Measurements from ENCODE around the gene H19.

Gene H19

DNA sequence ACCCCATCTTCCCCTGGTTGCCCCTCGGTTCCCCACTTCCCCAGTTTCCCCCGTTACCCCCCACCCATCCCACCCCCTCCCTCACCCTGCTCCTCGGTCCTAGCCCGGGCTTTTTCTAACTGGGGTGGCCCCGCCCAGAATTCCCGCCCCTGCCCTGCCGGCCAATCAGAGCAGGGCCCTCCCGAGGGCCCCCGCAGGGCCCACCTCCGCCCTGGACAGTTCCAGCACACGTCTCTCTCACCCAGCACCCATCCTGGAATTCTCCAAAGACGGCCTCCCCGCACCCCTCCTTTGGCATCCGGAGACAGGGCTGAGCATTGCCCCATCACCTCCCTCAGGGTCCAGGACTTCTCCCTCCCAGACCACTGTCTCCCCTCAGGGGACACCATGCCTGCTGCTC lies at the start of gene H19:
Gene H19 (minus strand): TSS at position 88 of the 400 bp plus-strand sequence.
- no peak for DNase-seq

DNA sequence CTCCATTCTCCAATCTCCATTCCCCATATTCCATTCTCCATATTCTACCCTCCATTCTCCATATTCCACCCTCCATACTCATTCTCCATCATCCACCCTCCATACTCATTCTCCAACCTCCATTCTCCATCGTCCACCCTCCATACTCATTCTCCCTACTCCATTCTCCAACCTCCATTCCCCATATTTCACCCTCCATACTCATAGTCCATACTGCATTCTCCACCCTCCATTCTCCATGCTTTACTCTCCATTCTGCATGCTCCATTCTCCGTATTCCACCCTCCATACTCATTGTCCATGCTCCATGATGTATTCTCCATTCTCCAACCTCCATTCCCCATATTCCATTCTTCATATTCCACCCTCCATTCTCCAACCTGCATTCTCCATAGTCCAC lies 44.3 kb upstream of the H19 start:
- no peak for DNase-seq

DNA sequence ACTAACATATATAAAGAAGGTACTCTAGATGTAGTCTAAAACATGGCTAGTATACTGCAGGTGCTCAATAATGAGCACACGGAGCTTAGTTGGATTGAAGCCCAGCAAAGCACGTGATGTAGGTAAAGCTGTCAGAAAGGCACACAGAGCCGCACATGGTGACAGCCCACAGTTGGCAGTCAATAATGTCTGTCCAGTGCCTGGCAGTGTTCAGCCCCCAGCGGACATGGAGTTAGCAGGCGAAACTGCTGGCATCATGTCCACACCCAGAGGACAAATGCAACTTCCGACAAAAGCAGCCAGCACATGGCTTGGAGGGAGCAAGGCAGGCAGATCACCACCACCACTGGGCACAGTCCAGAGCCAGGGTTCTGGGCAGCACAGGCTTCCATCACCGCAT lies 43.5 kb upstream of the H19 start:
- DNase-seq, result no peak

DNA sequence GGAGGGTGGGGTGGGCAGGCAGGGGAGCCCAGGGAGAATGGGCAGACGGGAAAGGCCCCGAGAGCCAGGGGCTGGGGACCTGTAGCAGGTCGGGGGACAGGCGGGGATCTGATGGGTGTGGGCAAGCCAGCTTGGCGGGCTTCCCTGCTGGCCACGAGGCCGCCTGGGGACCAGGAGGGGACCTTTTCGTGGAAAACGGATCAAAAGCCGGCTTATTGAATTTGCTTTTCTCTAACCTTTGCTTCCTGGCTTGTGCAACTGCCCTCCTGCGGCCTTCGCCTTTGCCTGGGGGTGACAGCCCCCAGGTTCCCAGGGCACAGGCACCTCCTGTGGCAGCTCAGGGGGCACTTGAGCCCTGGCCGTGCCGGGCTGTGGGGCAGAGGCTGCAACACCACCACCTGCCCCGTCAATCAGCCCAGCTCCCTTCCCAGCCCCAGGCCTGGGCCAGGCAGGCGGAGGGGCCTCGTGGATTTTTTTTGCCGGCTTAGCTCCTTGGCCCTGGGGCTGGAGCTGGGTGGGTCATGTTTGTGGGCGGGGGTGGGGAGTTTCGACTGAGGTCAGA lies 41.6 kb upstream of the H19 start:
- no peak for DNase-seq

DNA sequence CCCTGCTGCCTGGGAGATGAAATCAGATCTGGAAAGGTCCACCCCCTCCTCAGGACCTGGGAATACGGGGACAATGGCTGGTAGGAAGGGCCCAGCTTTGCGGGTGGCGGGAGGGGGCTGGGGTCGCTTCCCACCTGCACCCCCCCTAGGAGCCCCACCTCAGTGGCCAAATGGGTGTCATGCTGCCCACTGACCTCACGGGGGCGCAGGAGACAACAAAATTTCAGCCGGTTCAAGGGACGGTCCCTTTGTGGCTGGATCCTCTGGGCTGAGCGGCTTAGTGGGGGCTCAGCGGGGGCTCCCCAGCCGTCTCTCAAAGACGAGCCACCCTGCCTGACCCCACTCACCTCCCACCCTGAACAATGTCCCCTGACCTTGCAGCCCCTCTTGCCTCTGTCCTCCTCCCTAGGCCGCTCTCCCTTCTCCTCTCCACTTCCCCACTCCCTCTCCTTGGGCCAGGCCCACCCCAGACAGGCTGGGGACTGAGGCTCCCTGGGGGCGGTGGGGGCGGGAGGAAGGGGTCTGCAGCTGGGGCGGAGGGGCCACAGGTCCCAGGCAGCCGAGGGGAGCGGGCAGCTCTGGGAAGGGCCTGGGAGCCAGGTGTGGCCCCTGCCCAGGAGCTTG lies 39.3 kb upstream of the H19 start:
- no peak for DNase-seq

DNA sequence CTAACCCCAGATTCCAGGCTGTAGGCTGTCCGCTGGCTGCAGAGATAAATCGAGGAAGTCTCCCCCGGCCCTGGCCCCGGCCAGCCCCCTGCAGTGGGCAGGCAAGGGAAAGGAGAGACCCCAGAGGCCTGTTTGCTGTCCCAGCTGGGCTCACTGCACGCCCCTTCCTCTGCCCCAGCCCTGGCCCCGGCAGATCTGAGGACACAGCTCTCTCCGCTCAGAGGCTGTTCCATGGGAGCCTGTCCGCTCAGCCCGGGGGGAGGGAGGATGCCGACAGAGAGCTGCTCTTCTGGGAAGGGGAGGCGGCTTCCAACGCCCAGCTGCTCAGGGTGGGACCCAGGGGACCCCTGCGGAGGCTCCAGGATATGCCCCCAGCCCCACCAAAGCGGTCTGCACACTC lies 37.7 kb upstream of the H19 start:
- DNase-seq, result no peak

DNA sequence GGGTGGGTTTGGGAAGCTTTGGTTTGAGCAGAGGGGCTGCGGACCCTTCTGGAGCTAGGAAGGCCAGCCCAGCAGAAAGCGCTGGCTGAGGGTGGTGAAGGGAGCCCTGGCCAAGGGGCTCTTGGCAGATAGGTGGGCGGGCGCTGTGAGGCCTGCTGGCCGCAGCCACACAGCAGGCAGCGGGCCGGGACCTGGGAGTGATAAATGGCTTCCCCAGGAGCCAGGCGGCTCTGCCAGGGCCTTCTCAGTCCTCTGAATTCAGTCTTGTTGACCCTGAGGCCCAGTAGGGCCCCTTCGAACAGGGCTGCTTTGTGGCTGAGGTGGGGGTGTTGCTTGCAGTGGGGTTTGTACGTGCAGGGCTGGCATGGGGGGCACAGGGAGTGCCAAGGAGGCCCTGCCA lies 33.4 kb upstream of the H19 start:
- no peak for DNase-seq

DNA sequence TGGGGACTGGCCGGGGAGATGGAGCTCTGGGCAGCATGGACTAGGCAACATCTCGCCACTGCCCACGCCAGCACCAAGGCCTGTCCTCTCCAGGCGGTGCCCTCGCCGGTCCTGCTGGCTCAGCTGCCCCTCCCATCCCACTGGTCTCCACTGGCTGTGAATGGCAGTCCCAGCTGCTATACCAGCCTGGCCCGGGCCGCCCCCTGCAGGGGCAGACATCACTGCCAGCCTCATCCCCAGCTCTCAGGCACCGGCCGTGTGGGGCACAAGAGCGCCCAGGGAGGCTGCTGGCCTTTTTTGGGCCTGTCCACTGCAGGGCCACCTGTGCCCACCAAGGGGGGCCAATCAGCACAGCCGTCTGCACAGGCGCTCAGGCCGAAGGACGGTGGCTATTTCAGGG lies 30.1 kb upstream of the H19 start:
- no peak for DNase-seq

DNA sequence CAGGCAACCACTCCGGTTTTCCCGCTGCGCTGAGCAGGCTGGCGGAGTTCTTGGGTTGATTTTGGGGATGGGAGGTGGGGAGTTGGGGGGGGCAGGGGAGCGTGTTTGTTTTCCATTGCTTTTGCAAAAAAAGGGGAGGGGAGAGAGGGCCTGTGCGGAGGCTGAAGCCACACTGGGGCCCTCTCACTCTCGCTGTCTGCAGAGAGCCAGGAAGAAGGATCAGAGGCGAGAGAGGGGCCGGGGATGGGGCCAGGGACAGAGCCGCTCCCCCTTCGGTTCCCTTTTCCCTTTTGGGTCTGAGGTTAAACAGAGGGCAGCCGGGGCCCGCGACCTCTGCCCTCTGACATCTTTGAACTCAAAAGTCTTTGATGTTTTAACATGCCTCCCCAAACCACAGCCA lies 17.4 kb upstream of the H19 start:
- no peak for DNase-seq

DNA sequence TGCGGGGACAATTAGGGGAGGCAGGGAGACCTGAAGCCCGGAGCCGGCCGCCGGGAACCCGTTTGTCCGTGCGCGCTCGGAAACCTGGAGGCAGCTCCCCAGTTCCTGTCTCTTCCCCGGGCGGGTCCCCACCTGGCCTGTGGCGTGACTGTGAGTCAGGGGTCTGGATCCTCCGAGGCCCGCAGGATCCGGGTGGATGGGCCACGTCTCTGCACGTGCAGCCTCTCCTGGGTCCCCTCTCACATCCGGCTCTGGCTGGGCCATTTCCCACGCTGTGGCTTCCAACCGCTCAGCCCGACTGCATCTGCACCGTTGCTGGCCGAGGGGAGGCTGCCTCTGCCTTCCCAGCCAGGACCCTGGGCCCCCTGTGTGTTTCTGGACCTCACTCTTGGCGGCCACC lies 14.8 kb upstream of the H19 start:
- DNase-seq, result no peak

DNA sequence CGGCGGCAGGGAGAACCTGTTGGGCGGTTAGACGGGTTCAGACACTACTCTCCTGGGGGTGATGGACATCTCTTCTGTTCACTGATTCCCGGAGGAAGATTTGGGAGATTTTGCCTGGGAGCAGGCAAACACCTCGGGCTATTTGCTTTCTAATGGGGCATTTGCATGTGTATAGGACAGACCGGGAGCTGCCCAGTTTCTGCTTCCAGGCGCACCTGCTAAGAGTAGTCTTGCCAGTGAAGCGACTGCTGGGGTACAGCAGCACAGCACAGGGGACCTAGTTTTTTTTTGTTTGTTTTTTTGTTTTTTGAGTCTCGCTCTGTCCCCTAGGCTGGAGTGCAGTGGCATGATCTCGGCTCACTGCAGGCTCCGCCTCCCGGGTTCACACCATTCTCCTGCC lies 6.8 kb upstream of the H19 start:
- DNase-seq, result no peak

DNA sequence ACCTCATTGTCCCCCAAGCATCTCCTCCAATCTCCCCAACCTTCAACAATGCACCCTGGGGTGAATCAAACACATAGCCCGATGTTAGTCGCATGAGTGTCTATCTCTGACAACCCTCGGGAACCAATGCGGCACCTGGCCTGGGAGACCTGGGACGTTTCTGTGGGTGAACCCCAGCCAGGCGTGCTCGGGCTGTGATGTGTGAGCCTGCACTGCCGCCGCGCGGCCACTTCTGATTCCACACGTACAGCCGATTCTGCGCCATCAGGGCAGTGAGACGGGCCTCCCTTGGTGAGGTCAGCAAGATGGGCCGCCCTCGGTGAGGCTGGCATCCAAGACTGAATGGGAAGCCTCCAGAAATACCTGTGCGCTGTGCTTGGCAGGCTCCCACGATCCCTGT lies 5.2 kb upstream of the H19 start:
- no peak for DNase-seq

DNA sequence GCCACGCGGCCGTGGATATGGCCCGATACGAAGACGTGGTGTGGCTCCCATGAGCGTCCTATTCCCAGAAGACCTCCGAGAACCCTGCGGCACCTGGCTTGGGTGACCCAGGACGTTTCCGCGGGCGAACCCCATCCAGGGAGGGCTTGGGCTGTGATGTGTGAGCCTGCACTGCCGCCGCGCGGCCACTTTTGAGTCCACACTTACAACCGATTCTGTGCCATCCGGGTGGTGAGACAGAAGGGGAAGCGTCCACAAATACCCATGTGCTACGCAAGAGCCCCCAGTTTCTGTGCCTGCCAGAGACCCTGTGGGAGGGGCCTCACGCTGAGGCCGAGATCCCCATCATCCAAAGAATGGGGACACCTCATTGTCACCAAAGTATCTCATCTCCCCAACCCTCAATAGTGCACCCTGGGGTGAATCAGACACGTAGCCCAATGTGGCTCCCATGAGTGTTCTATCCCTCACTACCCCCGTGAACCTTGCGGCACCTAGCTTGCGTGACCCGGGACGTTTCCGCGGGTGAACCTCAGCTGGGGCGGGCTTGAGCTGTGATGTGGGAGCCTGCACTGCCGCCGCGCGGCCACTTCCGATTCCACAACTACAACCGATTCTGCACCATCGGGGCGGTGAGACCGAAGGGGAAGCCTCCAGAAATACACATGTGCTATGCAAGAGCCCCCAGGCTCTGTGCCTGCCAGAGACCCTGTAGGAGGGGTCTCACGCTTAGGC lies 4.6 kb upstream of the H19 start:
- DNase-seq, result no peak

DNA sequence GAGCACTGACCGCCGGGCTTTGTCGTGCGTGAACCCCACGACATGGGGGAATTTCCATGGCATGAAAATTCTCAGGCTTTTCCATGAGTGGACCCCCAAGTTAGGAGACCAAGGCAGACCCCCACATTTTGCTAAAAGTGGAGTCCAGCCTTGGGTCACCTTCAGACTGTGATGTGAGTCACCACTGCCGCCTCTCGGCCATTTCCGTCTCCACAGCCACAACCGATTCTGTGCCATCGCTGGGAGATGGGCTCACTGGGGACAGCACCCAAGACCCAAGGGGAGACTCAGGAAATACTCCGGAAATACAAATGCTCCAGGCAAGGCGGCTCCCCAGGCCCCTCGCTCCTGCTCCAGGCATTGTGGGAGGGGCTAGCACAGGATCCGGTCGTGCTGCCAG lies 1.2 kb upstream of the H19 start:
- no peak for DNase-seq

DNA sequence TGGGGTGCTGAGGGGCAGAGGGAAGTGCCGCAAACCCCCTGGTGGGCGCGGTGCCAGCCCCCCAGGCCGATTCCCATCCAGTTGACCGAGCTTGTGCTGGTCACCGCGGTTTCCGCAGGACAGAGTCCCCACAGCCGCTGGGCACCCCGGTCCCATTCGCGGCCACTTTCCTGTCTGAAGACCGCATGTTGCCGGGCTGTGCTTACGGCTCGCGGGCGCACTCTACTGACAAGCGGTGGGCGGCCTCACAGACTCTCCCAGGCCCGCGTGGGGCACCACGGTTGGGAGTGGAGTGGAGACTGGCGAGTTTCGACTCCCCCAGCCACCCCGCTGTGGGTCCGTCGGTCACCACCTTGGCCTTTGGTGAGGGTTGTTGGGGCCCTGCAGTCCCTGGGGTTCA lies 648 bp upstream of the H19 start:
- DNase-seq, result no peak

DNA sequence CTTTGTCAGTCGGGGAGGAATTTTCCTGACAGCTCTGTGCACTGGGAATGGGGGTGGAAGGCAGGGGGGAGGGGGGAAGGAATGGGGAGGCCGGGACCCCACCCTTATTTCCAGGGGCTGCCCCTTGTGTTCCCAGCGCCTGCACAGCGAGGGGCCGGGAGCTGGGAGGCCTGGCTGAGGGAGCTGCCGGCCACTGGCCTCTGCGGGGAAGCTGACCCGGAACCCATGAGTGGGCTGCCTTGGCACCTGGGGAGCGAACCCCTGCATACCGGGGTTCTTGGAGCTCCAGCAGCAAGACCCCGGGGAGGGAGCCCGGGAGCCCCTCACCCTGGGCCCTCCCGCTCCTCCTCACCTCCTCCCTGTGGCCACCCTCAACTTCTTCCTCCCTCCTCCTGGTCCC lies 3.5 kb downstream of the H19 start:
- DNase-seq, result no peak

DNA sequence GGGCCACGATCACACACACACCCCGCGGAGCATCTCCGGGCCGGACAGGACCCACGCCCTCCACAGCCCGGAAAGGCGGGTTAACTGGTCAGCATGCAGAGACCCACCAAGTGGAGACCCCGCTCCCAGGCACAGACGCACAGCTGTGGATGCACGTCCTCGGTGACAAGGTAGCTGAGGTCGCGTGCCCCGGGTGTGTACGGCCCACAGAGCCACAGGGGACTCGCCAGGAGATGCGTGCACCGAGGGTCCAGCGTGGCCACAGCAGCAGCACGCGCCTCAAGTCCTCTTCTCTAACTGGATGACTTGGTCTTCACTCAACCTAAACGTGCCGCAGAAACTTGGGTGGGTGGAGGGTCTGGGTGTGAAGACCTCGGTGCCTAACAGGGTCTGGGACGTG lies 5.5 kb downstream of the H19 start:
- no peak for DNase-seq

DNA sequence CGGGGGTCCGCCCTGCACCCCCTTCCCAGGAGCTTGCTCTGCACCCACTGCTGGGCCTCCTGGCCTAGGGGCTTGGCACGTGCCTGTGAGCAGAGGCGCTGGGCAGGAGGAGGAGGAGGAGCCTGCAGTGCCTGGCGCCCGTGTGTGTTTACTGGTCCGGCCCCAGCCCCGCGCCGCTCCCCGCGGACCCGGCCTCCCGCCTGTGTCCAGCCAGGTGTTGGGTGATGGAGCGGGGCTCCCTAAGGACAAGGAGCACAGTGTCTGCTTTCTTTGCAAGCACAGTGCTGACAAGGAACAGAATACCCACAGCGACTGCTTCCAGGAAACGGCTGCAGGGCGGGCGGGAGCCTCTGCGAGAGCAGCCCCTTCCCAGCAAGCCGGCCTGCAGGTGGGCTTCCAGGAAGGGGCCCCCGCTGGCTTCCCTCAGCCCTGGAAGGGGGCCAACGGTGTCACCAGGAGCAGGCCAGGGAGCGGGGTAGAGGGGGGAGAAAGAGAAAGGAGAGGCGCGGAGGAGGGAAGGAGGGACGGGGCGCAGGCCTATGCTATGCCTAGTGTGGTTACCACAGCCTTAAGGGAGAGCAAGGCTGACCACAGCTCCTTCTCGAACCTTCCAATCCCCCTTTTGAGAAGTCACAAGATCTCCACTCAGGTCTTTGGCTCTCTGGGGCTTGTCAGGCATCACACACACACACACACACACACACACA lies 6.6 kb downstream of the H19 start:
- no peak for DNase-seq

DNA sequence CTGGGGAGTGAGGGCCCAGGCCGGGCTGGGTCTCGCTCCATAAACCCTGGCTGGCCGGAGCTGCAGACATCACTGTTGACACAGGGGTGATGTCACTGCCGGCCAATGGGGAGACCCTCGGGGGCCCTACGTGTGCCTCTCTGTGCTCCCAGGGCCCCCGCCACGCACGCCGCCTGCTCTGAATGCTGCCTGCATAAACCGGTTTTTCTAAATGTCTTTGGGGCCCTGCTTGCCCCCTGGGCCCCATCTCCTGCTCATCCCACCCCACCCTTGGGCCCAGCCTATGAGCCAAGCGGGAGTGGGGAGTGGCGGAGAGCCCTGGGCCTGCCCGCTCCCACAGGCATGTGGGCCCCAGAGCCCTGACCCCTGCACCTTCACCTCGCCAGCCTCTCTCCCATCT lies 7.7 kb downstream of the H19 start:
- DNase-seq, result no peak

DNA sequence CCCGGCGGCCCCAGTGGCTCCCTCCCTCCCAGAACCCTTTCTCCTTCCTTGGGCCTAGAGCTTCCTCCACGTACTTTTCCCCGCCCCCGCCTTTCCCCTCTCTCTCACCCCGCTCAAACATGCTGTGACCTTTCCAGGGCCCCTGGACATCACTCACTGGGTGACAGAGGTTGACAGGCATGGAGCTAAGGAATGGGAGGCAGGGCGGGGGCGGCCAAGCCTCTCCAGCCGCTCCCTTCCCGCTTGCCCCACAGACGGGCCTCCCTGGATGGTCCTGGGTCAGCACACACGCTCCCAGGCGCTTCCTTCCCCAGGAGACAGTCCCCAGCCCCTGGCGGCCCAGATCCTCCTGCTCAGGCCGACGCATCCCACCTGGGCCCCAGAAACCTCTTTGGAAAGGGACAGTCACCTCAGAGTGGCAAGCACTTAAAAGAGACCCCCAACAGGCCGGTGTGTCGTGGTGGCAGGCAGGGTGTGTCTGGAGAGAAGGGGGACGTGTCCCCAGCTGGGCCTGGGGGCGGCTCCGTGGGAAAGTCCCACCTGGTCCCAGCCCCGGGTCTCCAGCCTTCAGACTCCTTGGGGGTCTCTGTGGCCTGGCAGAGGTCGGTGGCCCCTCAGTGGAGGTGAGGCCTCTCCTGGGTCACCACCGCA lies 8.8 kb downstream of the H19 start:
- no peak for DNase-seq

DNA sequence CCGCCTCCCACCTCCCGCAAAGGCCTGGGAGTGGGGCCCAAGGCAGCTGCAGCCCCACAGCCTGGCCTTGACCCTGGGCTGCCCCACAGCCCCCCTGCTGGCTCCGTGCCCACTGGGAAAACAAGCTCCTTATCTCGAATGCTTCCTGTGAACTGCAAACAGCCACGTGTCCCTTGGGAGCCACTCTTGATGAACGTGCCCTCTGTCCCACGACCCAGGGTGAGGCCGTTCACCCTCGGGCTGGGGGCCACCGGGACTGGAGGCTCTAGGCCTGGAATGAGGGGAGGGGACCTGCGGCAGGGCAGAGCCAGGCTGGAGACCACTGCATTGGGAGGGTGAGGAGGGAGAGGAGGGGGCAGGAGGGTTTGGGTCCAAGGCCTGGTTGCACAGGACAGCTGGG lies 9.5 kb downstream of the H19 start:
- no peak for DNase-seq

DNA sequence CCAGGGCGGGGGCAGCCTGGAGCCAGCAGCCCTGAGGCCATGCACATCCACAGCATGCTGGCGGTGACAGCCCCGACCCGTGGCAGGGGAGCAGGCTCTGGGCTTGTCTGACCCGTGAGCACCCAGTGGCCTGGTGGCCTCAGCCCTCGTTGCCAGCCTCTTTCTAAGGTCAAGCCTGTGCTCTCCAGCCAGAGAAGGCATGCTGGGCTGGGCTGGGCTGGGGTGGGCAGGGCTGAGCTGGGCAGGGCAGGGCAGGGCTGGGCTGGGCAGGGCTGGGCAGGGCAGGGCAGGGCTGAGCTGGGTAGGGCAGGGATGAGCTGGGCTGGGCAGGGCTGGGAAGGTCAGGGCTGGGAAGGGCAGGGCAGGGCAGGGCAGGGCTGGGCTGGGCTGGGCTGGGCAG lies 10.6 kb downstream of the H19 start:
- no peak for DNase-seq

DNA sequence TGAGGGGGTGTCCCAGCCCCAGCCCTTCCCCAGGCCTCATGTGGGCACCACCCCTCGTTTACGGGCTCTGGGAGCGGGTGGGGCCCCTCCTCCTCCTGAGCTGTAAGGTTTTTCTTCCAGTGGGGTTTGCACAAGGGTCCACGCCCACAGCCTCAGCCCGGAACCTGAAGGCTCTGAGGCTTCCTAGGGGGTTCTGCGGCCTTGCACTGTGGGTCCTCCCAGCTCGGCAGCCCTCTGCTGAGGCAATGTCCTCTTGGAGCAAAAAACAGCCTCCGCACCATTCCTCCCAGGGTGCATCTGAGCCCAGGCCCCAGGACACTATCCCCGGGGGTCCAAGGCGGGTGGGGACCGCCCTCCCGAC lies 14.1 kb downstream of the H19 start:
- DNase-seq, result no peak
